Nephron progenitor cell (in vitro differentiated cells): ENCODE data around the gene FERMT3.
A peak's percentile ranks its signal among the peaks of the same experiment; 100 is the strongest.

Source experiments
- DNase-seq: peaks from one replicate; pipeline ENCODE4 v3.0.0; 2021
- H3K27ac Mint-ChIP-seq: 2 replicates; pipeline ENCODE4 v1.8.0; 2021; ENCODE audit warnings: mild to moderate bottlenecking, moderate library complexity, mixed read lengths
- H3K27me3 Mint-ChIP-seq: 2 replicates; pipeline ENCODE4 v1.8.0; 2021; ENCODE audit warnings: mild to moderate bottlenecking, low read depth, mixed read lengths; ENCODE audit not compliant: poor library complexity
- H3K36me3 Mint-ChIP-seq: 2 replicates; pipeline ENCODE4 v1.8.0; 2021; ENCODE audit warnings: low read depth, mixed read lengths
- H3K4me1 Mint-ChIP-seq: 2 replicates; pipeline ENCODE4 v1.8.0; 2021; ENCODE audit warnings: mixed read lengths
- H3K4me3 Mint-ChIP-seq: 2 replicates; pipeline ENCODE4 v1.8.0; 2021; ENCODE audit warnings: mild to moderate bottlenecking, moderate library complexity, mixed read lengths
- H3K9me3 Mint-ChIP-seq: 2 replicates; pipeline ENCODE4 v1.8.0; 2021; ENCODE audit warnings: mild to moderate bottlenecking, moderate library complexity, mixed read lengths
- TF ChIP-seq, protein P1 (sequence below): fragments of 200-600 bp; sonication (generic); IDR thresholded peaks from 2 replicates; pipeline ENCODE4 v1.5.0; 2021; ENCODE audit warnings: antibody characterized with exemption

FERMT3 gene

DNA sequence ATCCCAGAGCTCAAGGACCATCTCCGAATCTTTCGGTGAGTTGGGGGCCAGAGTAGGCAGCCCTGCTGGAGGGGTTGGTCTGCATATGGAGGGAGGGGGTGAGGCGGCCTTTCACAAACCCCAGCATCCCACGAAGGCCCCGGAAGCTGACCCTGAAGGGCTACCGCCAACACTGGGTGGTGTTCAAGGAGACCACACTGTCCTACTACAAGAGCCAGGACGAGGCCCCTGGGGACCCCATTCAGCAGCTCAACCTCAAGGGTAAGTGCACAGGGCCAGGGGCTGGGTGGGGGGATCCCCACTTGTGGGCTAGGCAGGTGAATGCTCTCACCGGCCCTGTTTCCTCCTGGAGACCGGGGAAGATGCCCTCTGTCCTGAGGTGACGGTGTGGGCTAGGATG is 13.2 kb downstream of the FERMT3 start:
- TF ChIP-seq, protein P1, sequence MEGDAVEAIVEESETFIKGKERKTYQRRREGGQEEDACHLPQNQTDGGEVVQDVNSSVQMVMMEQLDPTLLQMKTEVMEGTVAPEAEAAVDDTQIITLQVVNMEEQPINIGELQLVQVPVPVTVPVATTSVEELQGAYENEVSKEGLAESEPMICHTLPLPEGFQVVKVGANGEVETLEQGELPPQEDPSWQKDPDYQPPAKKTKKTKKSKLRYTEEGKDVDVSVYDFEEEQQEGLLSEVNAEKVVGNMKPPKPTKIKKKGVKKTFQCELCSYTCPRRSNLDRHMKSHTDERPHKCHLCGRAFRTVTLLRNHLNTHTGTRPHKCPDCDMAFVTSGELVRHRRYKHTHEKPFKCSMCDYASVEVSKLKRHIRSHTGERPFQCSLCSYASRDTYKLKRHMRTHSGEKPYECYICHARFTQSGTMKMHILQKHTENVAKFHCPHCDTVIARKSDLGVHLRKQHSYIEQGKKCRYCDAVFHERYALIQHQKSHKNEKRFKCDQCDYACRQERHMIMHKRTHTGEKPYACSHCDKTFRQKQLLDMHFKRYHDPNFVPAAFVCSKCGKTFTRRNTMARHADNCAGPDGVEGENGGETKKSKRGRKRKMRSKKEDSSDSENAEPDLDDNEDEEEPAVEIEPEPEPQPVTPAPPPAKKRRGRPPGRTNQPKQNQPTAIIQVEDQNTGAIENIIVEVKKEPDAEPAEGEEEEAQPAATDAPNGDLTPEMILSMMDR: no peak
- no peak overlapping the region for H3K4me3 Mint-ChIP-seq
- peaks cover 4% of the 10 kb centered on the region for H3K27me3 Mint-ChIP-seq
- H3K27ac Mint-ChIP-seq: no peak overlapping the region
- no peak for DNase-seq
- H3K4me1 Mint-ChIP-seq: peaks cover 12% of the 10 kb centered on the region
- no peaks in the 10 kb centered on the region for H3K9me3 Mint-ChIP-seq
- peaks cover 9% of the 10 kb centered on the region for H3K36me3 Mint-ChIP-seq

DNA sequence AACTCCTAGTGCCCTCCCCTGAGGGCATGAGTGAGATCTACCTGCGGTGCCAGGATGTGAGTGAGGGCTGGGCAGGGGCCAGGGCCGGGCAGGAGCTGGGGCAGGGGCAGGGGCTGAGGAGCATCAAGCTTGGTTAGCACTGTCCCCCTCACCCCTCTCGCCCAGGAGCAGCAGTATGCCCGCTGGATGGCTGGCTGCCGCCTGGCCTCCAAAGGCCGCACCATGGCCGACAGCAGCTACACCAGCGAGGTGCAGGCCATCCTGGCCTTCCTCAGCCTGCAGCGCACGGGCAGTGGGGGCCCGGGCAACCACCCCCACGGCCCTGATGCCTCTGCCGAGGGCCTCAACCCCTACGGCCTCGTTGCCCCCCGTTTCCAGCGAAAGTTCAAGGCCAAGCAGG is 13.8 kb downstream of the FERMT3 start:
- peaks cover 4% of the 10 kb centered on the region for H3K36me3 Mint-ChIP-seq
- TF ChIP-seq, protein P1: no peak
- peaks cover 17% of the 10 kb centered on the region for H3K4me1 Mint-ChIP-seq
- no peak overlapping the region for H3K4me3 Mint-ChIP-seq
- no peaks in the 10 kb centered on the region for H3K9me3 Mint-ChIP-seq
- no peak for DNase-seq
- no peak overlapping the region for H3K27ac Mint-ChIP-seq
- H3K27me3 Mint-ChIP-seq: peaks cover under 1% of the 10 kb centered on the region

DNA sequence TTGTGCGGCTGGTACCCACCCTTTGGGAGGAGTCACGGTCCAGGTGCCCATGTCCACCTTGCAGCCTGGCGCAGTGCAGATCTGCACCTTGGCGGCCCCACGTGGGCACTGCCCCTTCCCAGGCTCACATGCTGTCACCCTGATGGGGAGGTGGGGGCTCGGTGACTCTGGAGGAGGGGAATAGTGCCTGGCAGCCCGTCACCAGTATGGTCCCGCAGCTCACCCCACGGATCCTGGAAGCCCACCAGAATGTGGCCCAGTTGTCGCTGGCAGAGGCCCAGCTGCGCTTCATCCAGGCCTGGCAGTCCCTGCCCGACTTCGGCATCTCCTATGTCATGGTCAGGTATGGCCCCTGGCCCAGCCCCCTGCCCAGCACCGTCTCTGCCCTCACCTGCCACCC is 14.3 kb downstream of the FERMT3 start:
- Mint-ChIP-seq H3K27me3 (no peaks in the 10 kb centered on the region), H3K27ac (no peak overlapping the region), H3K4me1 (peaks cover 22% of the 10 kb centered on the region), H3K9me3 (no peaks in the 10 kb centered on the region), H3K36me3 (no peaks in the 10 kb centered on the region), H3K4me3 (no peak overlapping the region)
- no peak for DNase-seq
- TF ChIP-seq, protein P1: no peak

DNA sequence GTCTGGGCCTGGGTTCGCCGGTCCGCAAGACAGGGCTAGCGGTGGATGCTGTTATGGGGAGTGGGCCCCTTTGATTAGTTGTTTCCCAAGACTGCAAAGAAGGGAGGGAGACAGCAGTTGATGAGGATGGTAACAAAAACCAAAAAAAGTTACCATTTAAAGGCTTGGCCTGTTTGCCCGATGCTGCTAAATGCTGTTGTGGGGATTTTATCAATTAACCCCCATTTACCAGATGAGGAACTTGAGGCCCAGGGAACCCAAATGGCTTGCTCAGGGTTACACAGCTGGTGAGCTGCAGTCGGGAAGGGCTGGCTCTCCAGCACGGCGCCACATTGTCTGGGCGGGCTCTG is 16.1 kb downstream of the FERMT3 start:
- TF ChIP-seq, protein P1: no peak
- Mint-ChIP-seq H3K4me3 (no peak overlapping the region), H3K9me3 (no peaks in the 10 kb centered on the region), H3K4me1 (peaks cover 31% of the 10 kb centered on the region), H3K27me3 (no peaks in the 10 kb centered on the region), H3K27ac (no peak overlapping the region), H3K36me3 (no peaks in the 10 kb centered on the region)
- no peak for DNase-seq

DNA sequence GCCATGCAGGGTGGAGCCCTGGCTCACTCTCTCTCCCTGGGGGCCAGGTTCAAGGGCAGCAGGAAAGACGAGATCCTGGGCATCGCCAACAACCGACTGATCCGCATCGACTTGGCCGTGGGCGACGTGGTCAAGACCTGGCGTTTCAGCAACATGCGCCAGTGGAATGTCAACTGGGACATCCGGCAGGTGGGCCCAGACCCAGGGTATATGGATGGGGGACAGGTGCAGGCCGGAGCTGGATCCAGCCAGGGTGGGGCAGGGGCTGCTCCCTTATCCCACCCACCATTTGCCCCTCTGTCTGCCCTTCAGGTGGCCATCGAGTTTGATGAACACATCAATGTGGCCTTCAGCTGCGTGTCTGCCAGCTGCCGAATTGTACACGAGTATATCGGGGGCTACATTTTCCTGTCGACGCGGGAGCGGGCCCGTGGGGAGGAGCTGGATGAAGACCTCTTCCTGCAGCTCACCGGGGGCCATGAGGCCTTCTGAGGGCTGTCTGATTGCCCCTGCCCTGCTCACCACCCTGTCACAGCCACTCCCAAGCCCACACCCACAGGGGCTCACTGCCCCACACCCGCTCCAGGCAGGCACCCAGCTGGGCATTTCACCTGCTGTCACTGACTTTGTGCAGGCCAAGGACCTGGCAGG is 16.6 kb downstream of the FERMT3 start:
- no peaks in the 10 kb centered on the region for H3K36me3 Mint-ChIP-seq
- TF ChIP-seq, protein P1: no peak
- no peak overlapping the region for H3K4me3 Mint-ChIP-seq
- no peak overlapping the region for H3K27ac Mint-ChIP-seq
- H3K9me3 Mint-ChIP-seq: no peaks in the 10 kb centered on the region
- H3K4me1 Mint-ChIP-seq: peaks cover 34% of the 10 kb centered on the region
- H3K27me3 Mint-ChIP-seq: no peaks in the 10 kb centered on the region
- no peak for DNase-seq

DNA sequence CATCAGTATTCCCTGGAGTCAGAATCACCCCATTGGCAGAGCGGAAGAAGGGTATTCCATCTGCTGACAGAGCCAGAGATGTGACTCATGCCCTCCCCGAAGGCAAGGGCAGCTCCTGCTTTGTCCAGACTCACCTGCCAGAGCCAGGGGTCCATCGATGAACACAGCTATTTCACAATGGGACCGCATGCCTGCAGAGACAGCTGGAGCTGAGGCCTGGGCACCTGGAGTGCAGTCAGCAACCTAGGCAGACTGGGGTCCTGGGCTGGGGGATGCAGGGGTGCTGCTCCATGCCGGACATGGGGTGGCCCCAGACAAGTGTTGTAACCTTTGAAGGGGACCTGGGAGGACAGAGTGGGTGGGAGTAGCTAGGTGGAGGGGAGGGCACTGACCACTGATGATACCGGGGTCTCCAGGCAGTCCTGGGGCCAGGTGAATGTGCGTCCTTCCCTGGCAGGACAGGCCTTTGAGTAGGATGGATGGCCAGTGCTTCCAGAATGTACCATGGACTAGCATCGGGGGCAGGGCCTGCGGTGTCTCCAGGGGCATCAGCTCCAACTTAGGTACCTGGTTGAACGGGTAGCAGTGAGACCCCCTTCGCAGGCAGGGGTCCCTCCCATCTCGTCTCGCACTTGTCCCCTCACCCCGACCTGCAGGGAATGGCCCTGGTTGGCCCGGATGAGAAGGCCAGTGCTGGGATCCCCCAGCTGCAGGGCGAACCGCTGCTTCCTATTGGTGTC is 17.8 kb downstream of the FERMT3 start:
- Mint-ChIP-seq H3K4me3 (peak overlapping the region; percentile 86), H3K36me3 (no peaks in the 10 kb centered on the region), H3K4me1 (peaks cover 29% of the 10 kb centered on the region), H3K27me3 (no peaks in the 10 kb centered on the region), H3K27ac (peak overlapping the region; percentile 51), H3K9me3 (no peaks in the 10 kb centered on the region)
- TF ChIP-seq, protein P1: no peak
- DNase-seq: no peak
